ENCODE results near the gene RPS6KA2.

DNA sequence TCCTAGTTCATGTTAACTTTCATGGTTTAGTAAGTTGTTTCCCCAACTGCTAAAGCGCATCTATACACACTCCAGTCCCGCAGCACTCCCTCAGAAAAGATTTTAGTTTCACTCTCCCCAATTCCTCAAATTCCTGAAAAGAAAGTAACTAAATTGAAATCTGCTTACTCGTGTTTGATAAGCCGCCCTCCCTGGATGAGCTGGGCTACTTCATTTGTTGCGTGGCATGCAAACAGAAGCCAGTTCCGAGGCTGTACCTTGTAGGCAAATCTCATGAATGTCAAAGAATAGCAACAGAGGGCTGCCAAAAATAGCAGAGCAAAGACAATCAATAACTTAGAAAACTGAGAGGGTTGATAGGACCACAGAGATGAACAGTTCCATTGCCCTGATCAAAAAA lies 261.2 kb downstream of the RPS6KA2 start:
- TF ChIP-seq EZH2 (IDR thresholded peaks at IDR 0.05; ENCODE audit: borderline replicate concordance, low read depth, low read length, severe bottlenecking) = no peak
- no peak for TF ChIP-seq GATA2 (IDR thresholded peaks at IDR 0.05; ENCODE audit: insufficient read depth, insufficient read length, low read depth, low read length)
- TF ChIP-seq, protein P1, sequence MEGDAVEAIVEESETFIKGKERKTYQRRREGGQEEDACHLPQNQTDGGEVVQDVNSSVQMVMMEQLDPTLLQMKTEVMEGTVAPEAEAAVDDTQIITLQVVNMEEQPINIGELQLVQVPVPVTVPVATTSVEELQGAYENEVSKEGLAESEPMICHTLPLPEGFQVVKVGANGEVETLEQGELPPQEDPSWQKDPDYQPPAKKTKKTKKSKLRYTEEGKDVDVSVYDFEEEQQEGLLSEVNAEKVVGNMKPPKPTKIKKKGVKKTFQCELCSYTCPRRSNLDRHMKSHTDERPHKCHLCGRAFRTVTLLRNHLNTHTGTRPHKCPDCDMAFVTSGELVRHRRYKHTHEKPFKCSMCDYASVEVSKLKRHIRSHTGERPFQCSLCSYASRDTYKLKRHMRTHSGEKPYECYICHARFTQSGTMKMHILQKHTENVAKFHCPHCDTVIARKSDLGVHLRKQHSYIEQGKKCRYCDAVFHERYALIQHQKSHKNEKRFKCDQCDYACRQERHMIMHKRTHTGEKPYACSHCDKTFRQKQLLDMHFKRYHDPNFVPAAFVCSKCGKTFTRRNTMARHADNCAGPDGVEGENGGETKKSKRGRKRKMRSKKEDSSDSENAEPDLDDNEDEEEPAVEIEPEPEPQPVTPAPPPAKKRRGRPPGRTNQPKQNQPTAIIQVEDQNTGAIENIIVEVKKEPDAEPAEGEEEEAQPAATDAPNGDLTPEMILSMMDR (IDR thresholded peaks at IDR 0.05; ENCODE audit: extremely low read depth in 1 of 2, insufficient read depth in 1 of 2, low read depth in 1 of 2, low read length in 2 of 2) = no peak
- no peak for TF ChIP-seq POLR2A (IDR thresholded peaks at IDR 0.05; ENCODE audit: low read depth, low read length)
- TF ChIP-seq, protein P2, sequence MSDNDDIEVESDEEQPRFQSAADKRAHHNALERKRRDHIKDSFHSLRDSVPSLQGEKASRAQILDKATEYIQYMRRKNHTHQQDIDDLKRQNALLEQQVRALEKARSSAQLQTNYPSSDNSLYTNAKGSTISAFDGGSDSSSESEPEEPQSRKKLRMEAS (IDR thresholded peaks at IDR 0.05; ENCODE audit: insufficient read depth, insufficient read length) = no peak
- no peak for TF ChIP-seq POLR2AphosphoS5 (IDR thresholded peaks at IDR 0.05; ENCODE audit: insufficient read depth, low read depth, low read length)

Data from endothelial cell of umbilical vein (primary cell).